Stimulated activated CD4-positive, alpha-beta T cell treated with anti-CD3 and anti-CD28 coated beads, Interleukin-2, amount 100 ng/mL, for 4 hours (primary cell): ENCODE data around the gene FOXL1.

Source experiments
- DNase-seq: peaks from one replicate; pipeline ENCODE4 v3.0.0-alpha.2; 2020; ENCODE audit warnings: low read depth

FOXL1 gene

GRCh38 chr16:86578061-86578599 is at the start of gene FOXL1:
Gene FOXL1 (plus strand): TSS chr16:86578549. CDS start chr16:86578724, 175 bp downstream.
- no peak for DNase-seq

DNA sequence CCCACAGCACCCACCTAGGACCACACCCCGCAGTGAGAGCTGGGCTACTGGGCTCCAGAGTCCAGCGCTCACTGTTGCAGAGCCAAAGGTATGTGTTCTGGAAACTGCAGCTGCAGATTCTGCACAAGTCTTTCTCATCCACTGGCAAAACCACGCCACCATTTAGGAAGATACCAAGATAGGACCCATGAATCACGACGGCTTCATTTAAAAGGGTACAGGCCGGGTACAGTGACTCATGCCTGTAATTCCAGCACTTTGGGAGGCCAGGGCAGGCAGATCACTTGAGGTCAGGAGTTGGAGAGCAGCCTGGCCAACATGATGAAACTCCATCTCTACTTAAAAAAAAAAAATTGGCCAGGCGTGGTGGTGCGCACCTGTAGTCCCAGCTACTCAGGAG is 49.2 kb upstream of the FOXL1 start:
- DNase-seq: no peak

DNA sequence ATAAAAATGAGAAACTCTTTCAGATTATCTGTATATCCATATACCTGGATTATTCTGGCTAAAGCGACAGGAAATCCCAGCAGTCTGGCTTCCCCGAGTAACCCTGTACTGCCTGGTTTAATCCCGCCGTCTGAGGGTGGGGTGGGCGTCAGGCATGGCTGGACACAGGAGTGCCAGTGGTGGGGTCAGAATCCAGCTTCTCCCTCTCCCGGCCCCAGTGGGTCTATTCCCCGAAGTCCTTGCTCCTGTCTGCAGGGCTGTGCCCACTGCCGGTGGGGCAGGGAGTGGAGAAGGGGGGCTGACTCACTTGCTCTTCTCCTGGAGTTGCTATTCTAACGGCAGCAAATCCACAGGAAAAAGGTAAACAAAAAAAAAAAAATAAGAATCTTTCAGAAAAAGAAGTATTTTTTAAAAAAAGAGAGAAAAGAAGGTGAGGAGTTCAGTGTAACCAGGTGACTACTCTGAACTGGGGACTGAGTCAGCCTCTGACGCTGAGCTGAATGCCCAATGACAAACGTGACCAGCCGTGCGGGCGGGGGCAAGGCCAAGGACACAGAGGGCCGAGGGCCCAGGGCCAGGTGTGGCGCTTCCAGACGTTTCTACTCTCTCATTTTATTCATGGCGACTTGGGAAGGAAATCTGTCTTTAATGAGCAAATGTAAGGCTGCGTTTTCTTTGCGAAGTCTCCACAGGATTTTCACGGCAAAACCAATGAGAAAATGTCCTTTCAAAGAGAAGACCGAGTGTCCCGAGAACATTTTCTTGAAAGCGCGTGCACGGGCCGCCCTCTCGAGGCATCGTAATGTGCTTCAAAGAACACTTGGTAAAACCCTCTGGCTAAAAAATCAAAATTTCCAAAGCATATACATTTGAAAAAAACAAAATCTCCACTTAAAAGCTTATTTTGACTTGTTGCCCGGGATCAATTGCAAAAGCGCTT is 47.8 kb upstream of the FOXL1 start:
- DNase-seq: no peak

DNA sequence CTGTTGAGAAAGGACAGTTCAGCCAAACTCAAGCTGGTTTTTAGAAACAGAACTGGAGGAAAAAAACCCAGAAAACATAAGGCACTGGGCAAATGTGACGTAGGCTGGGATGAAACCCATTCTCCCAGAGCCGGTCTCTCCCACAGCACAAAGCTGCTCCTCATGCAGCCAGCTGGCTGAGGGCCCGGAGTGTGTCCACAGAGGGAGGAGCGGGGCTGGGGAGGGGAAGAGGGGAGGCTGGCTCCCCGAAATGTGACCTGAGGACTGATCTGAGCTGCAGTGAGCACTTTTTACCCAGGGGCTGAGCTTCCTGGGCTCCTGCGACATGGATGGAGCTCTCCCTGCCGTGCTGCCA is 47.2 kb upstream of the FOXL1 start:
- DNase-seq: no peak

GRCh38 chr16:86531641-86532525 is 46.5 kb upstream of the FOXL1 start:
- DNase-seq: no peak

GRCh38 chr16:86532526-86532815 is 45.9 kb upstream of the FOXL1 start:
- DNase-seq: no peak

- DNase-seq: no peak
These were observed 45.3 kb upstream of the FOXL1 start for GRCh38 chr16:86533076-86533475.

GRCh38 chr16:86533767-86534351 is 44.5 kb upstream of the FOXL1 start:
- DNase-seq: no peak

GRCh38 chr16:86534779-86535615 is 43.4 kb upstream of the FOXL1 start:
- DNase-seq: no peak

GRCh38 chr16:86536621-86537020 is 41.7 kb upstream of the FOXL1 start:
- no peak for DNase-seq

DNA sequence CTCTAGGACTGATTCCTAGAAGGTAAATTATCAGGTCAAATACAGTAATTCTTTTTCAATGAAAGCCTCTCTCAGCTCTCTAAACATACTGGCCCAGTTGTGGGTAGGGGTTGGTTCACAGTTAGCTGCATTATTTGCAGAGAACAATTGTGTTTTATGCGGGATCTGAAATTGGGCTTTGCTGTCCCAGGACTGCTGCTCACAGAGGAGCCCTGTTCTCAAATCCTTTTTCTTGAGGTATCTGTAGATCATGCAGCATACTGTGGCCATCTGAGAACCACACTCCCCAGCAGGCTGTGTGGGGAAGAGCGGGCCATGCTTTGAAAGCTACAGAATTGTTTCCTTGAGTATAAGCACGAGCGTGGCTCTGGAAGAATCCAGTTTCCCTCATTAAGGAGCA is 40.9 kb upstream of the FOXL1 start:
- no peak for DNase-seq

GRCh38 chr16:86538196-86538780 is 40.1 kb upstream of the FOXL1 start:
- DNase-seq: no peak

GRCh38 chr16:86540894-86541293 is 37.5 kb upstream of the FOXL1 start:
- no peak for DNase-seq

DNA sequence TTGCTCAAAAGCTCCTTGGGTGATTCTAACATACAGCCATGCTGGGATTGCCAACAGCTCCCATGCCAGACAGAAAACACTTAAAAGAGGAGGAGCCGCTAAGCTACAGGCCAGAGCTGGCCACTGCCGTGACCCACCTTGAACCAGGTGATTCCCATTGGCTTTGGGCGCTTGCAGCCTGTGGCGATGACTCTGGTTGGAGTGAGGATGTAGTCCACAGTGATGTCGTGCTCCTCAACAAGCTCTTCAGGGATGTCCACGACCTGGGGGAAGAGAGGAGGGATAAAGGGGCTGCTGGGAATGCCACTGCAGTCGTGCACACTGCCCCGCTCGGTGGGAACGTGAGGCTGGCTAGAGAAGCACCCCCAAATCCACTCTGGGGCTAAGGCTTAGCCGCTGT is 36.8 kb upstream of the FOXL1 start:
- no peak for DNase-seq

GRCh38 chr16:86542756-86543750 is 35.3 kb upstream of the FOXL1 start:
- DNase-seq: no peak

DNA sequence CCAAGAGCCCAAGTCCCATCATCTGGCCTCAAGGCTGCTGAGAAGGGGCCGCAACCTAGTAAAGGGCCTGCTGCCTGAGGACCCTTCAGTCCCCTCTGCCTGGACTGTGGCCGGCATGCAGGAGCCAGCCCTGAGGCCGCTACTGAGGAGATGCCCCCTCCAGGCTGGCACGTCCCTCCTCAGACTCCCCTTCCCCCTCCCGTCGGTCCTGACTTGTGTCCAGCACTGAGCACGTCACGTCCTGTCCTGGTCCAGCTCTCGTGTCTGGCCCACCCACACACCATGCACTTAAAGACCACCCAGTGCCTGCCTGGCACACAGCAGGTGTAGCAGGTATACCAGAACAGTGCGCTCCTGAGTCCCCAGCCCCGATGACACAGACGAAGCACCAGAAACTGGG is 32.9 kb upstream of the FOXL1 start:
- DNase-seq: no peak

DNA sequence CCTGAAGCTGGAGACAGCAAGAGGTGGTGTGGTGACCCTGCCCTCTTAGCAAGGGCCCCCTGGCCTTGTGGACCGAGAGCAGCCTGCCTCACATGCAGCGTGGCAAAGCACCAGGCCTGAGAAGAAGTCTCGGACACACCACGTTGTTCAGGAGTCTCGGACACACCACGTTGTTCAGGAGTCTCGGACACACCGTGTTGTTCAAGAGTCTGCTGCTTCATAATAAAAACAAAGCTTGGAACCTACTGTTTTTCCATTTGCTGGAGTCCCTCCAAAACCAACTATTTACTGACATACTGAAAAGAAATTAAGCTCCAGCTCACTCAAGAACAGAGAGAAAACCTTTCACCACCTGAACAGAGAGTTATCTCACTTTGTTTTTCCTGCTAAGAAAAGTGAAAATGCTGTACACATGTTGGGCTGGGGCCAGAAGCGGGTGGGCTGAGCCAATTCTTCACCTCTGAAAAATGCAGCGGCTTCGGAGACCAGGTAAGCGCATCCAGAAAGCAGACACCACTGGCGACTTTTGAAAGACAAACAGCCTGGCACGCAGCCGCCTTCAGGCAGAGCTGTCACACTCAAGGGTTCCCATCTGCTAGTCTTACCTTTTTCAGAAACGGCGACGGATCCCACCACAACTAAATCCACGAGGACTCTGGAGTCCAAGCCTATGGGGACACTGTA is 32.3 kb upstream of the FOXL1 start:
- DNase-seq: no peak

DNA sequence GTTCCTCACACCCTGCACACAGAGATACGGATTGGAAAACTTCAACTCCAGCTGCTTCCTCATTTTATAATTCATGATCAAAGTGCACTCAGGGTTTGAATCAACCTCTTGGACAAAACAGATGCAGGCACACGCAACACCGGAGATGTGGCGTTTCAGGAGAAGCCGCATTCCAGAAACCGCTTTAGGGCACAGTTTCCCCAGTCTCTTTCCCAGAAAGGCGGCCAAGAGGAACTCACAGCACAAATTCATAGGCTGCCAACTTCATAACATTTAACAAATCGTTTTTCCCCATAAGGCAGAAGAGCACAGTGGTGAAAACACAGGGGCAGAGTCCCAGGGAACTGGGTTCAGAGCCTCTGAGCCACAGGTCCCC is 31.7 kb upstream of the FOXL1 start:
- DNase-seq: no peak

DNA sequence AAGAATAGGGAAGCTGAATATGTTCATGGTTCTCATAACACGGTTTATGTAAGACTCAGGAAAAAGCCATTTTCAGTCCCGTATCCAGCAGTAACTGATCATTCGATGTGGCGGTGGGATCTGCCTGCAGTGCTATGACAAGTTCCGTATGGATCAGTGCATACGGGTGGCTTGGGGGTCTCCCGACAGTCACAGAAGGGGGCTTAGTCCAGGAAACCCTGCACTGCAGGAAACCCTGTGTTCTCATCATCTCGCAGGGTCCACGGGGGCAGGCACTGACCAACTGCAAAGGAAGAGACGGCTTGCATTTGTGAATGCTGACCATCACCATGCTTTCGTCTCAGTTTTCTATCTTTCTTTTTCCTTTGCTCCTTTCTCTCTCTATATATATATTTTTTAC is 31.1 kb upstream of the FOXL1 start:
- DNase-seq: no peak
